ENCODE results near the gene ARL16. TPM values are rescaled to one million over a fixed set of nuclear protein-coding genes. Genes with fewer than 3 reads are reported as not detected.

ARL16 gene
- total and polyA plus RNA-seq, 2 of the 4 experiments (the other 2 are of a cell fraction): 51.1 to 77.9 TPM

DNA sequence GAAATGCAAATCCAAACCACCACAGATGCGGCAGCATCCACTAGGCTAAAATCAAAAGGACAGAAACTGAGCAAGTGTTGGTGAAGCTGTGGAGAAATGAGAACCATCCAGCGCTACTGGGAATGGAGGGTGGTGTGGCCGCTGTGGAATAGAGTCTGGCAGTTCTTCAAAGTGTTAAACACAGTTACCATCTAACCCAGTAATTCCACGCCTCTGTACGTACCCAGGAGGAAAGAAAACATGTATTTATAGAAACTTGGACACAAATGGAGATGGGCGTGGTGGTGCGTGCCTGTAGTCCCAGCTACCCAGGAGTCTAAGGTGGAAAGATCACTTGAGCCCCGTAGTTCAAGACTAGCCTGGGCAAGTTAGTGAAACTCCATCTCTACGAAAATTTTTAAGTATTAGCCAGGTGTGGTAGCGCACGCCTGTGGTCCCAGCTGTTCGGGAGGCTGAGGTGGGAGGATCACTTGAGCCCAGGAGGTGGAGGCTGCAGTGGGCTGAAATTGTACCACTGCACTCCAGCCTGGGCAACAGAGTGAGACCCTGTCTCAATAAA is 40.1 kb upstream of the ARL16 start:
- Histone ChIP-seq H3K27ac (ENCODE audit: insufficient read depth, low read length) (no peak overlapping the region), H2BK5ac (ENCODE audit: low read depth, low read length, poor library complexity, severe bottlenecking) (no peak overlapping the region), H2AK5ac (ENCODE audit: low read depth, low read length) (no peak overlapping the region), H3K79me1 (ENCODE audit: low read depth in 1 of 2, low read length in 2 of 2) (no peaks in the 10 kb centered on the region), H2BK20ac (ENCODE audit: low read depth, low read length) (no peak overlapping the region), H2BK120ac (ENCODE audit: low read depth, low read length) (no peak overlapping the region), H4K91ac (ENCODE audit: insufficient read depth, low read depth, low read length) (no peak overlapping the region), H3K56ac (ENCODE audit: extremely low read depth, insufficient read depth, low read length) (no peak overlapping the region), H3K9ac (ENCODE audit: low read depth, low read length) (no peak overlapping the region), H4K8ac (ENCODE audit: low read depth in 2 of 2, low read length in 2 of 2) (no peak overlapping the region), H3K18ac (ENCODE audit: low read depth, low read length) (no peak overlapping the region), H3K36me3 (ENCODE audit: control insufficient read depth, insufficient read depth, low read length) (0 out of 2 replicates have a peak, but pooled peaks cover 2% of the 10 kb centered on the region), H2BK15ac (ENCODE audit: low read depth, low read length) (no peak overlapping the region), H4K5ac (ENCODE audit: low read depth, low read length) (no peak overlapping the region), H3K4me3 (ENCODE audit: insufficient read depth, low read depth, low read length) (no peak overlapping the region), H3K9me1 (ENCODE audit: insufficient read depth, low read length) (no peaks in the 10 kb centered on the region), H3K23ac (ENCODE audit: low read depth, low read length) (no peak overlapping the region), H2AFZ (replicated peaks; ENCODE audit: low read length, poor library complexity) (no peak overlapping the region), H3K14ac (replicated peaks; ENCODE audit: low read depth, low read length) (no peak overlapping the region), H3K27me3 (ENCODE audit: control insufficient read depth, insufficient read depth, low read length) (no peaks in the 10 kb centered on the region), H3K4me2 (ENCODE audit: low read depth, low read length) (no peak overlapping the region), H3K4ac (ENCODE audit: low read depth, low read length) (no peak overlapping the region), H2AK9ac (replicated peaks; ENCODE audit: low read depth, low read length, poor library complexity) (no peak overlapping the region), H3K9me3 (ENCODE audit: control insufficient read depth, insufficient read depth, low read length) (no peaks in the 10 kb centered on the region), H4K20me1 (ENCODE audit: insufficient read depth, low read length) (no peaks in the 10 kb centered on the region), H3K4me1 (ENCODE audit: control insufficient read depth, insufficient read depth, low read length) (no peaks in the 10 kb centered on the region)
- in situ Hi-C loops (cut with MboI; ENCODE audit: low sequenced_read_pairs) (no loop called here), dilution Hi-C loops (cut with HindIII; ENCODE audit: low sequenced_read_pairs, unreplicated experiment) (no loop called here), intact Hi-C loops (cut with micrococcal nuclease) (no loop called here)
- WGBS, 2 experiments (ENCODE audit: extremely low coverage in 2 of 2, insufficient read length in 1 of 2): no CpG with 5 or more reads among the region's 12 CpGs
- ATAC-seq (ENCODE audit: low read depth) (no peak), DNase-seq (no peak)
- ChIA-PET POLR2A (ENCODE audit: unreplicated experiment) (no interaction called here), CTCF (no interaction called here)
- no TSS peak for BruUV-seq (replicated peaks)
- no peak for TF ChIP-seq CTCF (conservative IDR thresholded peaks at IDR 0.05; ENCODE audit: low read depth, low read length)
- TF ChIP-seq, protein P1, sequence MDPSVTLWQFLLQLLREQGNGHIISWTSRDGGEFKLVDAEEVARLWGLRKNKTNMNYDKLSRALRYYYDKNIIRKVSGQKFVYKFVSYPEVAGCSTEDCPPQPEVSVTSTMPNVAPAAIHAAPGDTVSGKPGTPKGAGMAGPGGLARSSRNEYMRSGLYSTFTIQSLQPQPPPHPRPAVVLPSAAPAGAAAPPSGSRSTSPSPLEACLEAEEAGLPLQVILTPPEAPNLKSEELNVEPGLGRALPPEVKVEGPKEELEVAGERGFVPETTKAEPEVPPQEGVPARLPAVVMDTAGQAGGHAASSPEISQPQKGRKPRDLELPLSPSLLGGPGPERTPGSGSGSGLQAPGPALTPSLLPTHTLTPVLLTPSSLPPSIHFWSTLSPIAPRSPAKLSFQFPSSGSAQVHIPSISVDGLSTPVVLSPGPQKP (IDR thresholded peaks at IDR 0.05; ENCODE audit: borderline replicate concordance, low read depth, low read length): no peak
- TF ChIP-seq POLR2A (IDR thresholded peaks at IDR 0.05; ENCODE audit: low read depth, low read length): no peak
- no peak for TF ChIP-seq CEBPB (IDR thresholded peaks at IDR 0.05; ENCODE audit: low read depth, low read length)
- TF ChIP-seq SMC3 (IDR thresholded peaks at IDR 0.05; ENCODE audit: low read depth, low read length): no peak

Data from IMR-90 (cell line).